NCI-H1436 (cell line): Measurements from ENCODE around the gene KIAA0232.
A peak's percentile ranks its signal among the peaks of the same experiment; 100 is the strongest.
"Not testable (repeated sequence)": the region's sequence is repeated elsewhere in the genome, so short reads cannot be mapped to it uniquely, and the experiment has no call there.

Experiments used
- DNase-seq: peaks from one replicate; lab custom pipeline; 2025; lab: John Stamatoyannopoulos, UW

Gene KIAA0232

GRCh38 chr4:6776920-6777635, 5.4 kb upstream of the KIAA0232 start:
- no peak for DNase-seq

- DNase-seq = no peak
Measured at GRCh38 chr4:6777636-6778281, 4.8 kb upstream of the KIAA0232 start.

DNA sequence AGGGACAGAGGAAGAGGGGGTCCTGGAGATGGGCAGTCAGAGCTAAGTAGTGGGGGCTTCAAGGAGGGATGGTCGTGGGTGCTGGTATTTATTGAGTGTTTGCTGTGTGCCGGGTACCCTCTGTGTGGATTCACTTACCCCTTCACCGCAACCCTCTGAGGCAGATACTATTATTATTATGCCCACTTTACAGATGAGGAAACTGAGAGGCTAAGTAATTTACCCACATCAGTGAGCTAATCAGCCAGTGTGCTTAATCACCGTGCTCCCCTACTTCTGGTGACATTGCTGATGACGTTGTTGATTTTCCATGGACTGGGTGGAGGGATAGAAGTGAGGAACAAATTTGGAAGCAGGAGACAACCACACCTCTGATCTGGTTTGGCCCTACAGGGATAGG, 4.1 kb upstream of the KIAA0232 start:
- no peak for DNase-seq

DNA sequence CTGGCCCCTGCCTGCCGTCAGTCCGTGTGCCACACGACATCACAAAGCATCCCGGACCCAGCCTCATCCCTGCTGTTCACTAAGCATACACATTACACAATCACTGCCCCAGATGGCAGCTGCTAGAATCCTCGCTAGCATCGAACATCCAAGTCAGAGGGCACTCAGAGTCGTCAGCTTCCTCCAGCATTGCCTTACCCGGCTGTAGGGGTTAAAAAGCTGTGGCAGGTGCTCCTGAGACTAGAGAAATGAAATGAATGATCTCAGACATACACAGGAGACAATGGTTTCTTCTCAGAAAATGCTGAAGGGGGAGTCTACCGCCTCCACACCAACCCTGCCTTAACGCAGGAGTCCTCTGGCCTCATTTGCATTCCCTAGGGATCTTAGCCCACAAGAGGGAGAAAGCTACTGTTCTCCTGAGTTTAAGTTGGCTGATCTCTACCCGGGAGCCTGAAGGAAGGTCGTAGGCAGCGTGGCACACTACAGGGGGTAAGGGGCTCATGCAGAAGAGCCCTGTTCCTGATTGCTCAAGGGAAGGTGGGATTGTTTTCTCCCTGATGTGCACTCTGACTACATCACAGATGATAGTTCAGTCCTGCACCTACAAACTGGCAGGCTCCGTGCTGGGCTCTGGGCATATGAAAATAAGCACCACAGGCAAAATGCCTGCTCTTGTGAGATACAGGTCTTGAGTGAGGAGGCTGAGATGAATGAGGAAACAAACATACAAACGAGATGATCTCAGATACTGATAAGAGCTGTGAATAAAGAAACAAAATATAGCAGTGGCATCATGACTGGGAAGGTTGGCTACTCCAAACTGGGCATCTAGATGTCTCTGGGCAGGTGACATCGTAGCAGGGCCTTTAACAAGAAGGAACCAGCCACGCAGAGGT, 2.6 kb upstream of the KIAA0232 start:
- peak; percentile 51 for DNase-seq

GRCh38 chr4:6781113-6781512, 1.4 kb upstream of the KIAA0232 start:
- no peak for DNase-seq

GRCh38 chr4:6781561-6781960, 966 bp upstream of the KIAA0232 start:
- DNase-seq = no peak

DNA sequence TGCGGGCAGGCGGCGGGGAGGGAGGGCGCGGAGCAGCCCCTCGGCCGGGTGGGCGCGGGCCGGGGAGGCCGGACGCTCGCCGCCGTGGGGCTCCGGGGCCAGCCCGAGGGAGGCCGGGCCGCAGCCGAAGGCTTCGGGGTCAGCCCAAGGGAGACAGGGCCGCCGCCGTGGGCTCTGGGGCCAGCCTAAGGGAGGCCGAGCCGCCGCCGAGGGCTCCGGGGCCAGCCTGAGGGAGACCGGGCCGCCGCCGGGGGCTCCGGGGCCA, 251 bp downstream of the KIAA0232 start:
- DNase-seq = no peak

DNA sequence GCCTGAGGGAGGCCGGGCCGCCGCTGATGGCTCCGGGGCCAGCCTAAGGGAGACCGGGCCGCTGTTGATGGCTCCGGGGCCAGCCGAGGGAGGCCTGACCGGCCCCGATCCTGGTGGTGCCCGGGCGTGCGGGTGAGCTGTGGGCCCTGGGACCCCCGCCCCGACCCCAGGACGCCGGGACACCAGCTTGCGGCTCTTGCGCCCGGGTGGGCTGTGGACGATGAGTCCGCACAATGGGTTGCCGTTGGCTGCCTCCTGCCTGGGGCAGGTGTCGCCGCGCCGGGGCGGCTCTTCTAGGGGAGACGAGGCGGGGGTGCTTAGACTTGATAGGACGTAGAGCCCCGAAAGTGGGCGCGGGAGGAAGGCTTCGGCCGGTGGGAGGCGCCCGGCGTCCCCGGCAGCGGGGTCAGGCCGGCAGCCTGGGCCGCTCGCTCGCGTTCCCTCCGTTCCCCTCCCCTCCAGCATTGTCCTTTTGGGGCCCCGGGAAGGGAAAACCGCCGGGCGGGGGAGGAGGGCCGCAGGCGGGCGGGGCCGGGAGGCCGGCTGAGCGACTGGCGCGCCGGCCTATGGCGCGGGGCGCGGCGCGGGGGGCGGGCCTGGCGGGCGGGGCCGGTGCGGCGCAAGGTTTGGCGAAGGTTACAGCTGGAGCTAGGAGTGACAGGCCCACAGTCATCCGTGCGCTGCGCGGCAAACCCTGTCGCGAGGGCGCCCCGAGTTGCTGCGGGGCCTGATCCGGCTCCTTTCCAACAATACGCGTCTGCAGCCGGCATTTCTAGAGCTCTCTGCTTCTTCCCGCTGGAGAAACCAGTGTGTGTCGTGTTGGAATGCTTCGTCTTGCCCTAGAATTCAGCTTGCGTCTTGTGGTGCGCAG, 819 bp downstream of the KIAA0232 start:
- peak; percentile 65 for DNase-seq

GRCh38 chr4:6785572-6785925, 3.0 kb downstream of the KIAA0232 start:
- no peak for DNase-seq

DNA sequence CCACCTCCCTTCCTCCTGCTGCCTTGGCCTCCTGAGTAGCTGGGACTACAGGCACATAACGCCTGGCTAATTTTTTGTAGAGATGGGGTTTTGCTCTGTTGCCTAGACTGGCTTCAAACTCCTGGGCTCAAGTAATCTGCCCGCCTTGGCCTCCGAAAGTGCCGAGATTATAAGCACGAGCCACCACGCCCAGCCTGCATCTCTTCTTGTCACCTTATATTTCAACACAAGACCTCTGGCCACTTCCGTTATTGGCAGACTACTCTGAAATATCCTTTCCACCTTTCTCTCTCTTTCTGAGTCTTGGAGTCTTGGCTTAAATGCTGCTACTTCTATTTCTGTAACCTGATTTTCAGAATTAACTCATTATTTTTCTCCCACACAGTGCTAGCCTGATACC, 5.6 kb downstream of the KIAA0232 start:
- DNase-seq = no peak

DNA sequence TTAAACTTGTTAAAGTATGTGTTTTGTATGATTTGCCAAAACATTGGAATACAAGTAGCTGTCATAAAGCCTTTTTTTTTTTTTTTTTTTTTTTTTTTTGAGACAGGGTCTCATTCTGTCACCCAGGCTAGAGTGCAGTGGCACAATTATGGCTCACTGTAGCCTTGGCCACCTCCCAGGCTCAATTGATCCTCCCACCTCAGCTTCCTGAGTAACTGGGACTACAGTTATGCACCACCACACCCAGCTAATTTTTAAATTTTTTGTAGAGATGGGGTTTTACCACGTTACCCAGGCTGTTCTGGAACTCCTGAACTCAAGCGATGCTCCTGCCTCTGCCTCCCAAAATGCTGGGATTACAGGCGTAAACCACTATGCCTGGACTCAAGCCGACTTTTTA, 8.7 kb downstream of the KIAA0232 start:
- not testable (repeated sequence) for DNase-seq

DNA sequence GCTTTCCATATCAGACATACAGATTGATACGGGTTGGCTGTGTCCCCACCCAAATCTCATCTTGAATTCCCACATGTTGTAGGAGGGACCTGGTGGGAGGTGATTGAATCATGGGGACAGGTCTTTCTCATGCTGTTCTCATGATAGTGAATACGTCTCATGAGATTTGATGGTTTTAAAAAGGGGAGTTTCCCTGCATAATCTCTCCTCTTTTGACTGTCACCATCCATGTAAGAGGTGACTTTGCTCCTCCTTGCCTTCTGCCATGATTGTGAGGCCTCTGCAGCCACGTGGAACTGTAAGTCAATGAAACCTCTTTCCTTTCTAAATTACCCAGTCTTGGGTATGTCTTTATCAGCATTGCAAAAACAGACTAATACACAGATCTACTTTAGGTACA, 9.3 kb downstream of the KIAA0232 start:
- DNase-seq = not testable (repeated sequence)

GRCh38 chr4:6794189-6794588, 11.7 kb downstream of the KIAA0232 start:
- DNase-seq = no peak

GRCh38 chr4:6795821-6796220, 13.3 kb downstream of the KIAA0232 start:
- no peak for DNase-seq

GRCh38 chr4:6797368-6797767, 14.8 kb downstream of the KIAA0232 start:
- not testable (repeated sequence) for DNase-seq

GRCh38 chr4:6799091-6799490, 16.6 kb downstream of the KIAA0232 start:
- no peak for DNase-seq

DNA sequence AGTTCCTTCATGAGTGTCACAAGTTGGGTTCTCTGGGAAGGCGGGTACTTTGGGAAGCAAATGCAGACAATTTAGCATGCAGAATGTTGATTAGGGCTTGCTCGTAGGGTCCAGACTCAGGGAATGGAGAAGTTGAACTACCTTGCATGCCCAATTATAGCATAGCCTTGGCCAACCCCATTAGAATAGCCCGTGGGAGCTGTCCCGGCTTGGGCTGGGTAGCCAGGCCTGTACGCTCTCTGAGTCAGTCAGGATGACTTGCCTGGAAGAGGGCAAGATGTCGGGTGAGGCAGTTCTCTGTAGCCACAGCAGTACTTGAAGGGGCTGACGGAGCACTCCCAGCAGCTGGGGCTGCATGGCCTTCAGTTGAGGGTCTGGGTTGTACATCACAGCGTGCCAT, 19.5 kb downstream of the KIAA0232 start:
- no peak for DNase-seq

GRCh38 chr4:6802626-6803025, 20.1 kb downstream of the KIAA0232 start:
- no peak for DNase-seq

DNA sequence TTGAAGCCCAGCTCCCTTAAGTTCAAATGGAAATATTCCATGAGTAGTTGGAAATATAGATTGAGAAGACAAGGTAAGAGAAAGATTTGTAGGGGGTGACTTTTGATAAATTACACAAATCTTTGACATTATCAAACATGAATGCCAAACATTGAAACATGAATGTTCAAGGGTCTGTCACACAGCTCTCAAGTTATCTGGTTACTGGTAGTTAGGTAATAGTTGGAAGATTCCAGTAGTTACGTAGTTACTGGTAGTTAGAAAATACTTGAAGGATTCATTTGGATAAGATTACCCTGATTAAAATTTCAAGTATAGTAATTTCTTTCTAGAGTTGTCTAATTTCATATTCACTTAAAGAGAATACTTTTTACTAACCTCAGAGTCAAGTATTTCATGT, 20.7 kb downstream of the KIAA0232 start:
- no peak for DNase-seq

- no peak for DNase-seq
Measured at GRCh38 chr4:6804082-6804752, 21.7 kb downstream of the KIAA0232 start.

- no peak for DNase-seq
Measured at GRCh38 chr4:6806924-6807626, 24.5 kb downstream of the KIAA0232 start.
